Measurements from ENCODE around the gene ZCCHC9.

Gene ZCCHC9

GRCh38 chr5:81334304-81335061 is 33.1 kb downstream of the ZCCHC9 start:
- Histone ChIP-seq H3K4me3 (ENCODE audit: low read length in 2 of 2) (no peak overlapping the region), H2BK5ac (ENCODE audit: low read length) (no peak overlapping the region), H3K79me1 (ENCODE audit: low read depth, low read length) (no peaks in the 10 kb centered on the region), H3K23ac (ENCODE audit: low read depth, low read length, poor library complexity) (no peak overlapping the region), H3K9me3 (replicated peaks in 1 of 2; ENCODE audit: control insufficient read depth in 2 of 2, insufficient read depth in 1 of 2, low read depth in 1 of 2, low read length in 2 of 2) (no peaks in the 10 kb centered on the region), H4K91ac (ENCODE audit: low read depth, low read length, poor library complexity) (no peak overlapping the region), H3K36me3 (replicated peaks in 1 of 2; ENCODE audit: control insufficient read depth in 2 of 2, insufficient read depth in 2 of 2, low read length in 2 of 2) (no peaks in the 10 kb centered on the region), H2AFZ (ENCODE audit: low read length) (no peak overlapping the region), H2BK120ac (ENCODE audit: low read depth, low read length) (no peak overlapping the region), H3K14ac (ENCODE audit: low read length) (peak overlapping the region; percentile 78), H3K9ac (ENCODE audit: low read depth, low read length, poor library complexity) (no peak overlapping the region), H3K18ac (ENCODE audit: low read length) (no peak overlapping the region), H3K27me3 (ENCODE audit: control insufficient read depth in 3 of 3, insufficient read depth in 3 of 3, low read depth in 1 of 3, low read length in 3 of 3) (no peaks in the 10 kb centered on the region), H3K4ac (ENCODE audit: low read length) (no peak overlapping the region), H2AK5ac (ENCODE audit: low read depth, low read length) (no peak overlapping the region), H2BK12ac (ENCODE audit: low read length) (no peak overlapping the region), H3K27ac (replicated peaks; ENCODE audit: low read length) (no peak overlapping the region), H3K4me2 (ENCODE audit: insufficient read depth, low read length, poor library complexity, severe bottlenecking) (no peak overlapping the region), H3K4me1 (ENCODE audit: control insufficient read depth in 2 of 2, insufficient read depth in 1 of 2, low read depth in 1 of 2, low read length in 2 of 2) (no peaks in the 10 kb centered on the region), H2BK15ac (ENCODE audit: low read length) (no peak overlapping the region), H4K8ac (ENCODE audit: low read depth, low read length) (no peak overlapping the region)
- no CpG with 5 or more reads among the region's 14 CpGs for WGBS, 2 donors (ENCODE audit: extremely low coverage in 2 of 2, insufficient read length in 2 of 2, insufficient replicate concordance in 1 of 2)
- DNase-seq (ENCODE audit: low spot score) = no peak

GRCh38 chr5:81335946-81336345 is 34.6 kb downstream of the ZCCHC9 start:
- no peaks in the 10 kb centered on the region for H3K36me3 ChIP-seq (replicated peaks in 1 of 2; ENCODE audit: control insufficient read depth in 2 of 2, insufficient read depth in 2 of 2, low read length in 2 of 2)
- WGBS, 2 donors (ENCODE audit: extremely low coverage in 2 of 2, insufficient read length in 2 of 2, insufficient replicate concordance in 1 of 2) = no CpG with 5 or more reads among the region's 2 CpGs

GRCh38 chr5:81336556-81336955 is 35.2 kb downstream of the ZCCHC9 start:
- no peak overlapping the region for H3K4me3 ChIP-seq (ENCODE audit: low read length in 2 of 2)
- H2BK120ac ChIP-seq (ENCODE audit: low read depth, low read length) = no peak overlapping the region
- H3K23ac ChIP-seq (ENCODE audit: low read depth, low read length, poor library complexity) = no peak overlapping the region
- DNase-seq (ENCODE audit: low spot score) = no peak
- H3K27ac ChIP-seq (replicated peaks; ENCODE audit: low read length) = no peak overlapping the region
- no CpG with 5 or more reads among the region's 1 CpG for WGBS, 2 donors (ENCODE audit: extremely low coverage in 2 of 2, insufficient read length in 2 of 2, insufficient replicate concordance in 1 of 2)
- H3K4me1 ChIP-seq (ENCODE audit: control insufficient read depth in 2 of 2, insufficient read depth in 1 of 2, low read depth in 1 of 2, low read length in 2 of 2) = no peaks in the 10 kb centered on the region
- H3K9ac ChIP-seq (ENCODE audit: low read depth, low read length, poor library complexity) = no peak overlapping the region
- no peak overlapping the region for H2BK5ac ChIP-seq (ENCODE audit: low read length)
- no peak overlapping the region for H3K4ac ChIP-seq (ENCODE audit: low read length)
- H2AFZ ChIP-seq (ENCODE audit: low read length) = no peak overlapping the region
- H4K8ac ChIP-seq (ENCODE audit: low read depth, low read length) = no peak overlapping the region
- no peaks in the 10 kb centered on the region for H3K36me3 ChIP-seq (replicated peaks in 1 of 2; ENCODE audit: control insufficient read depth in 2 of 2, insufficient read depth in 2 of 2, low read length in 2 of 2)
- H2BK12ac ChIP-seq (ENCODE audit: low read length) = no peak overlapping the region
- no peak overlapping the region for H3K18ac ChIP-seq (ENCODE audit: low read length)
- H3K27me3 ChIP-seq (ENCODE audit: control insufficient read depth in 3 of 3, insufficient read depth in 3 of 3, low read depth in 1 of 3, low read length in 3 of 3) = no peaks in the 10 kb centered on the region
- no peak overlapping the region for H2BK15ac ChIP-seq (ENCODE audit: low read length)
- H3K79me1 ChIP-seq (ENCODE audit: low read depth, low read length) = no peaks in the 10 kb centered on the region
- H3K4me2 ChIP-seq (ENCODE audit: insufficient read depth, low read length, poor library complexity, severe bottlenecking) = no peak overlapping the region
- no peak overlapping the region for H2AK5ac ChIP-seq (ENCODE audit: low read depth, low read length)
- H3K14ac ChIP-seq (ENCODE audit: low read length) = no peak overlapping the region
- no peak overlapping the region for H4K91ac ChIP-seq (ENCODE audit: low read depth, low read length, poor library complexity)
- no peaks in the 10 kb centered on the region for H3K9me3 ChIP-seq (replicated peaks in 1 of 2; ENCODE audit: control insufficient read depth in 2 of 2, insufficient read depth in 1 of 2, low read depth in 1 of 2, low read length in 2 of 2)

More at GRCh38 chr5:81335946-81336345, 34.6 kb downstream of the ZCCHC9 start:
- H3K4me1 ChIP-seq (ENCODE audit: control insufficient read depth in 2 of 2, insufficient read depth in 1 of 2, low read depth in 1 of 2, low read length in 2 of 2) = no peaks in the 10 kb centered on the region
- H3K18ac ChIP-seq (ENCODE audit: low read length) = no peak overlapping the region
- H3K4me3 ChIP-seq (ENCODE audit: low read length in 2 of 2) = no peak overlapping the region
- no peak overlapping the region for H3K23ac ChIP-seq (ENCODE audit: low read depth, low read length, poor library complexity)
- H3K79me1 ChIP-seq (ENCODE audit: low read depth, low read length) = no peaks in the 10 kb centered on the region
- H3K4ac ChIP-seq (ENCODE audit: low read length) = no peak overlapping the region
- no peak overlapping the region for H3K14ac ChIP-seq (ENCODE audit: low read length)
- no peaks in the 10 kb centered on the region for H3K9me3 ChIP-seq (replicated peaks in 1 of 2; ENCODE audit: control insufficient read depth in 2 of 2, insufficient read depth in 1 of 2, low read depth in 1 of 2, low read length in 2 of 2)
- no peak overlapping the region for H3K4me2 ChIP-seq (ENCODE audit: insufficient read depth, low read length, poor library complexity, severe bottlenecking)
- DNase-seq (ENCODE audit: low spot score) = no peak
- no peak overlapping the region for H2BK120ac ChIP-seq (ENCODE audit: low read depth, low read length)
- H4K91ac ChIP-seq (ENCODE audit: low read depth, low read length, poor library complexity) = no peak overlapping the region
- H2BK15ac ChIP-seq (ENCODE audit: low read length) = no peak overlapping the region
- no peak overlapping the region for H3K9ac ChIP-seq (ENCODE audit: low read depth, low read length, poor library complexity)
- no peak overlapping the region for H2AK5ac ChIP-seq (ENCODE audit: low read depth, low read length)
- no peak overlapping the region for H4K8ac ChIP-seq (ENCODE audit: low read depth, low read length)
- H3K27ac ChIP-seq (replicated peaks; ENCODE audit: low read length) = no peak overlapping the region
- H3K27me3 ChIP-seq (ENCODE audit: control insufficient read depth in 3 of 3, insufficient read depth in 3 of 3, low read depth in 1 of 3, low read length in 3 of 3) = no peaks in the 10 kb centered on the region
- no peak overlapping the region for H2BK12ac ChIP-seq (ENCODE audit: low read length)
- no peak overlapping the region for H2AFZ ChIP-seq (ENCODE audit: low read length)
- H2BK5ac ChIP-seq (ENCODE audit: low read length) = no peak overlapping the region

GRCh38 chr5:81337803-81338202 is 36.4 kb downstream of the ZCCHC9 start:
- no peak overlapping the region for H3K23ac ChIP-seq (ENCODE audit: low read depth, low read length, poor library complexity)
- no peaks in the 10 kb centered on the region for H3K36me3 ChIP-seq (replicated peaks in 1 of 2; ENCODE audit: control insufficient read depth in 2 of 2, insufficient read depth in 2 of 2, low read length in 2 of 2)
- H3K27ac ChIP-seq (replicated peaks; ENCODE audit: low read length) = no peak overlapping the region
- H3K4ac ChIP-seq (ENCODE audit: low read length) = no peak overlapping the region
- H2BK15ac ChIP-seq (ENCODE audit: low read length) = no peak overlapping the region
- H2AFZ ChIP-seq (ENCODE audit: low read length) = no peak overlapping the region
- no peak overlapping the region for H3K14ac ChIP-seq (ENCODE audit: low read length)
- no peak overlapping the region for H4K8ac ChIP-seq (ENCODE audit: low read depth, low read length)
- H2AK5ac ChIP-seq (ENCODE audit: low read depth, low read length) = no peak overlapping the region
- no peak overlapping the region for H2BK120ac ChIP-seq (ENCODE audit: low read depth, low read length)
- H3K4me3 ChIP-seq (ENCODE audit: low read length in 2 of 2) = no peak overlapping the region
- no peak overlapping the region for H3K18ac ChIP-seq (ENCODE audit: low read length)
- WGBS, 2 donors (ENCODE audit: extremely low coverage in 2 of 2, insufficient read length in 2 of 2, insufficient replicate concordance in 1 of 2) = no CpG with 5 or more reads among the region's 2 CpGs
- no peaks in the 10 kb centered on the region for H3K4me1 ChIP-seq (ENCODE audit: control insufficient read depth in 2 of 2, insufficient read depth in 1 of 2, low read depth in 1 of 2, low read length in 2 of 2)
- H3K9ac ChIP-seq (ENCODE audit: low read depth, low read length, poor library complexity) = no peak overlapping the region
- DNase-seq (ENCODE audit: low spot score) = no peak
- no peak overlapping the region for H2BK12ac ChIP-seq (ENCODE audit: low read length)
- no peaks in the 10 kb centered on the region for H3K27me3 ChIP-seq (ENCODE audit: control insufficient read depth in 3 of 3, insufficient read depth in 3 of 3, low read depth in 1 of 3, low read length in 3 of 3)
- H3K79me1 ChIP-seq (ENCODE audit: low read depth, low read length) = no peaks in the 10 kb centered on the region
- no peaks in the 10 kb centered on the region for H3K9me3 ChIP-seq (replicated peaks in 1 of 2; ENCODE audit: control insufficient read depth in 2 of 2, insufficient read depth in 1 of 2, low read depth in 1 of 2, low read length in 2 of 2)
- no peak overlapping the region for H3K4me2 ChIP-seq (ENCODE audit: insufficient read depth, low read length, poor library complexity, severe bottlenecking)
- no peak overlapping the region for H4K91ac ChIP-seq (ENCODE audit: low read depth, low read length, poor library complexity)
- no peak overlapping the region for H2BK5ac ChIP-seq (ENCODE audit: low read length)

Data from neuronal stem cell (in vitro differentiated cells).